ENCODE measurements around the gene TRIM2.

DNA sequence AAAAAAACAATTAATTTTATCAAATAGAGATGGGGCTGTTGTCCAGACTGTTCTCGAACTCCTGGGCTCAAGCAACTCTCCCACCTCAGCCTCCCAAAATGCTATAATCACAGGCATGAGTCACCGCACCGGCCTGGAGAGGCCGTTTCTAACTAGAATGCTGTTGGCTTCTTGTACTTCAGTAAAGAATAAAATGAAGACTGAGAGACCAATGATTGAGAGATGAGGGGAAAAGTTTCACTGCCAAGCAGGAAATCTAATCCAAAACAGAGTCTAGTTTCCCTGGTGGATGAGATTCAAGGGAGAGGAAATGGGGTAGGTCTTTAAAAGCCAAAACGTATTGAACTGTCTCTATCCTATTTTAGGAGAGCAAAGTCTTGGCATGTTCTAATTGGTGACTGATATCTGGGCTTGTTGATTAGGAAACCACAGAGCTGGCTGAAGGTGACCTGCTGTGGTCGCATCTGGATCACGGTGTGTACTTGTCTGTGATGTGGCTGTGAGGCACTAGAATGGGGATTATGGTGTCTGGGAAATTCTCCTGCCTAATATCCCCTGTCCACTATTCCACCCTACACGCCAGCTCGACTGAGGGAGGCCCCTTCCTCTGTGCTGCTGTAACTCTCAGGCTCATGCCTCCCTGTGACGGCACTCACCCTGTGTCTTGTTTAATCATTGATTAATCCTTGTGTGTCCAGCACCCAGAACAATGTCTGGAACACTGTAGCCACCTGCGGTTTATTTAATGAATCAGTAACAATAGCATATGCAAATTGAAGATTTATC is 15.0 kb upstream of the TRIM2 start:
- TF ChIP-seq CTCF (conservative IDR thresholded peaks at IDR 0.05; ENCODE audit: low read depth, low read length) = no peak
- no peak for TF ChIP-seq EZH2 (IDR thresholded peaks at IDR 0.05; ENCODE audit: borderline replicate concordance, low read depth, low read length, poor library complexity, severe bottlenecking)

Measured in A673 (cell line).